ENCODE measurements around the gene FAM117A.

DNA sequence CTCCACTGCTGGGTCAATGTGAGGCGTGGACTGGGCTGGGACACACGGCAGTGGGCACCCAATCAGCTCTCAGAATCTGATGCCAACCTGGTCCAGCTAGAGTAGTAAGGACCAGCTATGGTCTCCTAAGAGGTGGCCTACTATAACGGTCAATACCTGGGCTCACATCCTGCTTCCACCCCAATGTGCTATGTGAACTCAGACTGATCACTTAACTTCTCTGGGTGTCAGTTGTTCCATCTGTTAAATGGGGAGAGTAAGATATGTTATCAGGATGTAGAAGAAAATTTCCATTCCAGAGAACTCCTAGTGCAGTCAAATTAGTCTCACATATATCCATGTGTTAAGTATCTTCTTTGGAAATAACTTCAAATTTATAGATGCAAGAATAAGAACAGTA lies 14.2 kb downstream of the FAM117A start:
- TF ChIP-seq POLR2AphosphoS5 (IDR thresholded peaks at IDR 0.05) (no peak), POLR2A (IDR thresholded peaks at IDR 0.05) (no peak)
- TF ChIP-seq, protein P1, sequence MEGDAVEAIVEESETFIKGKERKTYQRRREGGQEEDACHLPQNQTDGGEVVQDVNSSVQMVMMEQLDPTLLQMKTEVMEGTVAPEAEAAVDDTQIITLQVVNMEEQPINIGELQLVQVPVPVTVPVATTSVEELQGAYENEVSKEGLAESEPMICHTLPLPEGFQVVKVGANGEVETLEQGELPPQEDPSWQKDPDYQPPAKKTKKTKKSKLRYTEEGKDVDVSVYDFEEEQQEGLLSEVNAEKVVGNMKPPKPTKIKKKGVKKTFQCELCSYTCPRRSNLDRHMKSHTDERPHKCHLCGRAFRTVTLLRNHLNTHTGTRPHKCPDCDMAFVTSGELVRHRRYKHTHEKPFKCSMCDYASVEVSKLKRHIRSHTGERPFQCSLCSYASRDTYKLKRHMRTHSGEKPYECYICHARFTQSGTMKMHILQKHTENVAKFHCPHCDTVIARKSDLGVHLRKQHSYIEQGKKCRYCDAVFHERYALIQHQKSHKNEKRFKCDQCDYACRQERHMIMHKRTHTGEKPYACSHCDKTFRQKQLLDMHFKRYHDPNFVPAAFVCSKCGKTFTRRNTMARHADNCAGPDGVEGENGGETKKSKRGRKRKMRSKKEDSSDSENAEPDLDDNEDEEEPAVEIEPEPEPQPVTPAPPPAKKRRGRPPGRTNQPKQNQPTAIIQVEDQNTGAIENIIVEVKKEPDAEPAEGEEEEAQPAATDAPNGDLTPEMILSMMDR (IDR thresholded peaks at IDR 0.05): no peak
